ENCODE results near the gene RYR3.

The RYR3 gene

DNA sequence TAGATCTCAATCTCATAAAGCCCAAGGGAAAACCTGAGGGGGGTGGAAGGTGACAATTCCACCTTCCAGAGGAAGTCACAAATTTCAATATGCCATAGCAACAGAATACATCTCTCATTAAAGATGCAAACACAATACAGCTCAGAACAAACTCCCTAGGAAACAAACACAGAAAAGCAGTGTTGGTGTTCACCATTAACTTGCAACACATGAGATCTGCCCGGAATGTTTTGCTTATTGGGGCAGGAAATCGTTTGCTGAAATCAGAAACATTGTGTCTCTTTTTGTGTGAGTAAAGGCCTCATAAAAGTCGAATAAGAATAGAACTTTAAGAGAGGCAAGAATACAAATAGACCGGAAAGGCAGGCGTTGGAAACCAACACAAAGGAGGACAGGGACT is 5.8 kb upstream of the RYR3 start:
- H3K36me3 Mint-ChIP-seq = no peaks in the 10 kb centered on the region
- no peak for DNase-seq (ENCODE audit: low spot score in 2 of 2)
- peaks cover 11% of the 10 kb centered on the region for H3K27me3 Mint-ChIP-seq
- no peaks in the 10 kb centered on the region for H3K4me1 Mint-ChIP-seq
- no peak overlapping the region for H3K27ac Mint-ChIP-seq
- no peaks in the 10 kb centered on the region for H3K9me3 Mint-ChIP-seq
- no peak for ATAC-seq (ENCODE audit: low read depth)
- no peak overlapping the region for H3K4me3 Mint-ChIP-seq

GRCh38 chr15:33309602-33310276 is 1.0 kb upstream of the RYR3 start:
- DNase-seq (ENCODE audit: low spot score in 2 of 2) (no peak), ATAC-seq (ENCODE audit: low read depth) (no peak)
- H3K27ac Mint-ChIP-seq = no peak overlapping the region
- H3K9me3 Mint-ChIP-seq = no peaks in the 10 kb centered on the region
- H3K36me3 Mint-ChIP-seq = no peaks in the 10 kb centered on the region
- no peak overlapping the region for H3K4me3 Mint-ChIP-seq
- H3K4me1 Mint-ChIP-seq = peaks cover 8% of the 10 kb centered on the region
- peaks cover 27% of the 10 kb centered on the region for H3K27me3 Mint-ChIP-seq

DNA sequence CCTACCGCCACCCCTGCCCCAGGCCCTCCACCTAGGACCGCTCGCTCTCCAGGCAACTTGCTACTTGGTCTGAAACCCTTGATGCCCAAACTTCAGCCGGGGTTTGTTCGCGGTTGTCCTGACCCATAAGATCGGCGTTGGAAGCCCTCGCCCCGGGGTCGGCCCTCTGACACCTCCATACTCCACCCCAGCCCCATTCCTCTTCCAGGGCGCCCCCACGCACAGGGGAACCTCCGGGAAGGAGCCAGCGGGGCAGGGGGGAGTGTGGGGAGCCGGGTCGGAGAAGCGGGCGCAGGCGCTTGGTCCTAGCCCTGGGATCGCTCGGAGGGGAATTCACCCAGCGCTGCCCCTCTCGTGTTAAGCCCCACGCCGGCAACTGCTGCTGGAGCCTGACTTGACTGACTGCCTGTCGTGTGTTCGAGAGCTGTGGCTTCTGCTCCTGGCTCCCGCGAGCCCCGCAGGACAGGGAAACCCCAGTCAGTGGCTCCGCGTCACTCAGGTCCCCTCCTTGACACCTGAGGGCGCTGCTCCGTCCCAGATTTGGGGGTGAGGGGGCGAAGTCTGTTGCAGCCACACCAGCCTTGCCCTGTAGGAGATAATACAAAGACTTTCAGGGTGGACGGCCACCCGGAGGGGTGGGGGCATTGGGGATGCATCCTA is 675 bp downstream of the RYR3 start:
- no peaks in the 10 kb centered on the region for H3K36me3 Mint-ChIP-seq
- H3K9me3 Mint-ChIP-seq = no peaks in the 10 kb centered on the region
- H3K4me3 Mint-ChIP-seq = no peak overlapping the region
- H3K4me1 Mint-ChIP-seq = peaks cover 8% of the 10 kb centered on the region
- ATAC-seq (ENCODE audit: low read depth) = no peak
- peaks cover 27% of the 10 kb centered on the region for H3K27me3 Mint-ChIP-seq
- no peak overlapping the region for H3K27ac Mint-ChIP-seq
- no peak for DNase-seq (ENCODE audit: low spot score in 2 of 2)

- ATAC-seq (ENCODE audit: low read depth) (no peak), DNase-seq (ENCODE audit: low spot score in 2 of 2) (no peak)
- H3K9me3 Mint-ChIP-seq = no peaks in the 10 kb centered on the region
- no peak overlapping the region for H3K4me3 Mint-ChIP-seq
- H3K36me3 Mint-ChIP-seq = no peaks in the 10 kb centered on the region
- H3K27me3 Mint-ChIP-seq = peaks cover 27% of the 10 kb centered on the region
- H3K27ac Mint-ChIP-seq = no peak overlapping the region
- peaks cover 8% of the 10 kb centered on the region for H3K4me1 Mint-ChIP-seq
Measured at GRCh38 chr15:33313491-33313890, 2.7 kb downstream of the RYR3 start.

DNA sequence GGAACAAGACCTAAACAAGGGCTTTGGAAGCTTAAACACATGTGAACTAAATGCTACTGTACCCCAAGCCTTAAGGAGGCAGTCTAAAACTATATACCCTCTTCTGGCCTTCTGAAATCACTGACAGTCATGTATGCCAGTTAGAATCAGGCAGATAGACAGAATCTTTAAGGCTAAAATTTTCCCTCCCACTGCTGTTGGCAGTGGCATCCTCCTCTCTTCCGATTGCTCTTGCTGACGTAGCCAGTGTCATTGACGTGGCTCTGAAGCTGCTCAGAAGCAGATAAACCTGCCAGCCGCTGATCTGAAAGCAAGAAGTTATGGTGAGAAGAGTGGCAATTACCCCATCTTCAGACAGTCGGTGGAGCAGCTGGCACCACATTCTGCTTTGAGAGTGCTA is 3.3 kb downstream of the RYR3 start:
- H3K27me3 Mint-ChIP-seq = peaks cover 24% of the 10 kb centered on the region
- no peaks in the 10 kb centered on the region for H3K36me3 Mint-ChIP-seq
- H3K4me3 Mint-ChIP-seq = no peak overlapping the region
- H3K27ac Mint-ChIP-seq = no peak overlapping the region
- ATAC-seq (ENCODE audit: low read depth) (no peak), DNase-seq (ENCODE audit: low spot score in 2 of 2) (no peak)
- no peaks in the 10 kb centered on the region for H3K9me3 Mint-ChIP-seq
- H3K4me1 Mint-ChIP-seq = peaks cover 8% of the 10 kb centered on the region

GRCh38 chr15:33315044-33315443 is 4.3 kb downstream of the RYR3 start:
- no peaks in the 10 kb centered on the region for H3K9me3 Mint-ChIP-seq
- peaks cover 8% of the 10 kb centered on the region for H3K4me1 Mint-ChIP-seq
- no peak overlapping the region for H3K4me3 Mint-ChIP-seq
- peaks cover 17% of the 10 kb centered on the region for H3K27me3 Mint-ChIP-seq
- ATAC-seq (ENCODE audit: low read depth) (no peak), DNase-seq (ENCODE audit: low spot score in 2 of 2) (no peak)
- H3K36me3 Mint-ChIP-seq = no peaks in the 10 kb centered on the region
- no peak overlapping the region for H3K27ac Mint-ChIP-seq

DNA sequence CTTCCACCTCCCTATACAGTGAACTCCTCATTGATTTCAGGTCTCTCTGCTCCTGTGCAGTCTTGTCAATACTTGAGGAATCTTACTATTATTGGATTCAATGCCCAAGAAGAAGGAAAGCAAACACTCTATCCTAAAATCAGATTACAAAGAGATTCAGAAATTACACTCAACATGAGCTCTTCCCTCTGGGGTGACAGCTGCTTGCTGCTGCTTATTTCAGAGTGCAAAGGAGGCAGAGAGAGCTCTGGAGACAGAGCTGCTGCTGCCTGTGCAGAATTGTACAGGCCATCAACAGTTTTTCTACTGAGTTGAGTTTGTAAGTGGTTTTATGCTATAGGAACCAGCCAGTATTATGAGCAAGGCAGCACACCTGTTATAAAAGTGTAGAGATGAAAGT is 7.1 kb downstream of the RYR3 start:
- no peaks in the 10 kb centered on the region for H3K9me3 Mint-ChIP-seq
- no peaks in the 10 kb centered on the region for H3K36me3 Mint-ChIP-seq
- no peak for ATAC-seq (ENCODE audit: low read depth)
- H3K4me3 Mint-ChIP-seq = no peak overlapping the region
- no peak for DNase-seq (ENCODE audit: low spot score in 2 of 2)
- no peak overlapping the region for H3K27ac Mint-ChIP-seq
- no peaks in the 10 kb centered on the region for H3K4me1 Mint-ChIP-seq
- H3K27me3 Mint-ChIP-seq = peaks cover 3% of the 10 kb centered on the region

DNA sequence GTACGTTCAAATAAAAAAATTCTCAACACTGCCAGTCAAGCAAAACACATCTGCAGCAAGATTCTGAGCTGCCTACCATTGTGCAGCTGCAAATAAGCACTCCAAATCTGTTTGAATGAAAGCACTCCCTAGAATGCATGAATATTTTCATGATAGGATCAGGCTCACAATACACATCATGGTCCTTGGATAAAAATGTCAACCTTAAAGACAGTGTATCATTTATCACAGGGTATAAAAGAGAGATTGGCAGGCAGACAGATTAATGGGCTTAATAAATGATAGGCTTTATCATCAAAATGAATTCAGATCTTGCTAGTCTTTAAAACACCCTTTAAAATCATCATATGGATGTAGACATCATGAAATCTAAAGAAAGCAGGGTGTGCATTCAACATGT is 9.2 kb downstream of the RYR3 start:
- DNase-seq (ENCODE audit: low spot score in 2 of 2) = no peak
- no peak overlapping the region for H3K27ac Mint-ChIP-seq
- H3K4me1 Mint-ChIP-seq = peaks cover 3% of the 10 kb centered on the region
- H3K27me3 Mint-ChIP-seq = no peaks in the 10 kb centered on the region
- H3K36me3 Mint-ChIP-seq = no peaks in the 10 kb centered on the region
- H3K9me3 Mint-ChIP-seq = no peaks in the 10 kb centered on the region
- no peak overlapping the region for H3K4me3 Mint-ChIP-seq
- ATAC-seq (ENCODE audit: low read depth) = no peak

GRCh38 chr15:33322091-33322490 is 11.3 kb downstream of the RYR3 start:
- no peak overlapping the region for H3K4me3 Mint-ChIP-seq

GRCh38 chr15:33324609-33325008 is 13.8 kb downstream of the RYR3 start:
- Mint-ChIP-seq H3K36me3 (no peaks in the 10 kb centered on the region), H3K27me3 (peaks cover 9% of the 10 kb centered on the region), H3K4me1 (peaks cover 3% of the 10 kb centered on the region), H3K4me3 (no peak overlapping the region), H3K27ac (no peak overlapping the region), H3K9me3 (peaks cover 2% of the 10 kb centered on the region)
- no peak for ATAC-seq (ENCODE audit: low read depth)
- no peak for DNase-seq (ENCODE audit: low spot score in 2 of 2)

More at GRCh38 chr15:33322091-33322490, 11.3 kb downstream of the RYR3 start:
- Mint-ChIP-seq H3K9me3 (peaks cover 2% of the 10 kb centered on the region), H3K4me1 (peaks cover 3% of the 10 kb centered on the region), H3K36me3 (no peaks in the 10 kb centered on the region), H3K27ac (no peak overlapping the region), H3K27me3 (peaks cover 5% of the 10 kb centered on the region)
- no peak for ATAC-seq (ENCODE audit: low read depth)
- DNase-seq (ENCODE audit: low spot score in 2 of 2) = no peak

- no peak for ATAC-seq (ENCODE audit: low read depth)
- peaks cover 3% of the 10 kb centered on the region for H3K4me1 Mint-ChIP-seq
- no peaks in the 10 kb centered on the region for H3K36me3 Mint-ChIP-seq
- no peak overlapping the region for H3K27ac Mint-ChIP-seq
- no peak for DNase-seq (ENCODE audit: low spot score in 2 of 2)
- peaks cover 2% of the 10 kb centered on the region for H3K9me3 Mint-ChIP-seq
- H3K27me3 Mint-ChIP-seq = peaks cover 15% of the 10 kb centered on the region
- H3K4me3 Mint-ChIP-seq = no peak overlapping the region
Measured at GRCh38 chr15:33326908-33327307, 16.1 kb downstream of the RYR3 start.

- peaks cover 15% of the 10 kb centered on the region for H3K27me3 Mint-ChIP-seq
- H3K9me3 Mint-ChIP-seq = peaks cover 2% of the 10 kb centered on the region
- peaks cover 3% of the 10 kb centered on the region for H3K4me1 Mint-ChIP-seq
- no peaks in the 10 kb centered on the region for H3K36me3 Mint-ChIP-seq
- ATAC-seq (ENCODE audit: low read depth) (no peak), DNase-seq (ENCODE audit: low spot score in 2 of 2) (no peak)
- no peak overlapping the region for H3K4me3 Mint-ChIP-seq
- no peak overlapping the region for H3K27ac Mint-ChIP-seq
Measured at GRCh38 chr15:33328106-33328505, 17.3 kb downstream of the RYR3 start.

GRCh38 chr15:33329457-33329856 is 18.7 kb downstream of the RYR3 start:
- no peak for DNase-seq (ENCODE audit: low spot score in 2 of 2)
- no peaks in the 10 kb centered on the region for H3K36me3 Mint-ChIP-seq
- no peak overlapping the region for H3K4me3 Mint-ChIP-seq
- no peak for ATAC-seq (ENCODE audit: low read depth)
- peaks cover 2% of the 10 kb centered on the region for H3K9me3 Mint-ChIP-seq
- no peak overlapping the region for H3K27ac Mint-ChIP-seq
- H3K27me3 Mint-ChIP-seq = peaks cover 15% of the 10 kb centered on the region
- no peaks in the 10 kb centered on the region for H3K4me1 Mint-ChIP-seq

GRCh38 chr15:33330931-33331330 is 20.2 kb downstream of the RYR3 start:
- Mint-ChIP-seq H3K27ac (no peak overlapping the region), H3K4me3 (no peak overlapping the region), H3K27me3 (peaks cover 14% of the 10 kb centered on the region), H3K4me1 (no peaks in the 10 kb centered on the region), H3K9me3 (no peaks in the 10 kb centered on the region), H3K36me3 (no peaks in the 10 kb centered on the region)
- ATAC-seq (ENCODE audit: low read depth) (no peak), DNase-seq (ENCODE audit: low spot score in 2 of 2) (no peak)

DNA sequence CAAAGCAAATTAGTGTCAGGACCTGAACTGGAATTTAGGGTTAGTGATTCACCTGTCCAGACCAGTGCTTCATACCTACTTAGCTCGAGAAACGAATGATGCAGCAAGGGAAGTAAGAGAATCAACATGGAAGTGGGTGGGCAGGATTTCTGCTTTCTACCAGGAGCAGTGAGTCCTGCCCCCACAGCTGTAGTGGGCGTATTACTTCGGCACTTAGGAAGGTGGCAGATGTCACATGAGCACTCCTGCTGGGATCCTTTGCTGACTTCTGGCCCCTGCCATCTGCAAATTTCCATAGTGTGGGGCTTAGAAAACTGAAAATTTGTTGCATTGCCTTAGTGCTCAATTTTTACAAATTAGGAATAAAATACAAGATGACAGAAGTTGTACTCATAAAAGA is 31.2 kb downstream of the RYR3 start:
- Mint-ChIP-seq H3K4me3 (no peak overlapping the region), H3K9me3 (peaks cover 9% of the 10 kb centered on the region), H3K36me3 (no peaks in the 10 kb centered on the region), H3K4me1 (no peaks in the 10 kb centered on the region), H3K27me3 (no peaks in the 10 kb centered on the region), H3K27ac (no peak overlapping the region)
- DNase-seq (ENCODE audit: low spot score in 2 of 2) (no peak), ATAC-seq (ENCODE audit: low read depth) (no peak)

Measured in memory B cell (primary cell).